B cell (primary cell): ENCODE data around the gene CBX2. TPM values are rescaled to one million over a fixed set of nuclear protein-coding genes. Genes with fewer than 3 reads are reported as not detected.

Experiments used
- ATAC-seq: fragments of 200-7000 bp; cut with Tn5 transposase; one replicate; pipeline ENCODE4 v1.10.0; 2021; ENCODE audit warnings: low read depth, mild to moderate bottlenecking, moderate number of reproducible peaks, moderate library complexity
- CTCF ChIA-PET: fragments of 350-600 bp; sonication (Branson Sonifier 250); formaldehyde crosslinking; loops from one replicate; lab custom pipeline; 2021; ENCODE audit warnings: antibody characterized with exemption, inconsistent platforms; lab: Charles Lee
- POLR2A ChIA-PET: fragments of 350-600 bp; sonication (Branson Sonifier 250); formaldehyde crosslinking; loops from one replicate; lab custom pipeline; 2021; ENCODE audit warnings: antibody characterized with exemption; lab: Charles Lee
- DNase-seq: peaks from one replicate; pipeline ENCODE4 v3.0.0; 2013
- H2AFZ ChIP-seq: 2 replicates; pipeline ENCODE4 v1.6.1; 2012; ENCODE audit warnings: mild to moderate bottlenecking, low read depth, low read length; ENCODE audit not compliant: insufficient read depth, poor library complexity, severe bottlenecking
- H3K27ac ChIP-seq, 2 donors: 1 replicate in 1 of 2; 2 replicates in 1 of 2; pipeline ENCODE4 v1.5.1; 2012 to 2013; ENCODE audit warnings: low read length in 2 of 2, mild to moderate bottlenecking in 2 of 2, moderate library complexity in 1 of 2
- H3K27me3 ChIP-seq, 4 experiments: fragments of 200-600 bp in 1 of 4; sonication (generic) in 1 of 4; replicated peaks in 1 of 4; 1 replicate in 2 of 4; 2 replicates in 2 of 4; pipeline versions ENCODE4 v1.6.1 to v1.7.0; 2013 to 2016; ENCODE audit warnings: low read length in 3 of 4, mild to moderate bottlenecking in 2 of 4, mixed read lengths in 1 of 4, moderate library complexity in 1 of 4; ENCODE audit not compliant: insufficient read depth in 4 of 4, control insufficient read depth in 3 of 4; ENCODE audit errors: control extremely low read depth in 1 of 4
- H3K36me3 ChIP-seq, 2 experiments: replicated peaks in 1 of 2; 1 replicate in 1 of 2; 2 replicates in 1 of 2; pipeline versions ENCODE4 v1.6.1 to v1.7.1; 2013; ENCODE audit warnings: low read length in 1 of 2; ENCODE audit not compliant: insufficient read depth in 2 of 2, control insufficient read depth in 1 of 2; ENCODE audit errors: control extremely low read depth in 1 of 2, extremely low read depth in 1 of 2
- H3K4me1 ChIP-seq, 2 donors: fragments of 200-600 bp in 1 of 2; sonication (generic) in 1 of 2; 1 replicate in 1 of 2; 2 replicates in 1 of 2; pipeline versions ENCODE4 v1.5.1 to v1.6.1; 2013 to 2017; ENCODE audit warnings: low read length in 2 of 2; ENCODE audit not compliant: control insufficient read depth in 2 of 2, insufficient read depth in 2 of 2
- H3K4me2 ChIP-seq: replicated peaks from 2 replicates; pipeline ENCODE3; 2012; ENCODE audit warnings: mild to moderate bottlenecking, low read depth, low read length; ENCODE audit not compliant: poor library complexity, severe bottlenecking
- H3K4me3 ChIP-seq, 5 experiments: fragments of 200-600 bp in 1 of 5; sonication (generic) in 1 of 5; 1 replicate in 3 of 5; 2 replicates in 2 of 5; pipeline versions ENCODE4 v1.5.1 to v1.7.0; 2011 to 2016; ENCODE audit warnings: low read length in 4 of 5, mild to moderate bottlenecking in 4 of 5, low read depth in 2 of 5, control low read depth in 1 of 5, moderate library complexity in 1 of 5; ENCODE audit not compliant: insufficient read depth in 1 of 5; ENCODE audit errors: control extremely low read depth in 1 of 5, extremely low read depth in 1 of 5
- H3K79me2 ChIP-seq: fragments of 200-600 bp; sonication (generic); one replicate; pipeline ENCODE4 v1.6.0; 2016; ENCODE audit warnings: low read length; ENCODE audit not compliant: control insufficient read depth, insufficient read depth
- H3K9ac ChIP-seq: fragments of 200-600 bp; sonication (generic); 2 replicates; pipeline ENCODE4 v1.6.1; 2017; ENCODE audit warnings: mild to moderate bottlenecking, low read length, moderate library complexity
- H3K9me3 ChIP-seq, 3 donors: one replicate each; pipeline versions ENCODE4 v1.6.1 to v1.7.1; 2013; ENCODE audit warnings: low read length in 2 of 3; ENCODE audit not compliant: control insufficient read depth in 2 of 3, insufficient read depth in 1 of 3; ENCODE audit errors: control extremely low read depth in 1 of 3
- H4K20me1 ChIP-seq: 2 replicates; pipeline ENCODE4 v1.6.0; 2012; ENCODE audit warnings: mild to moderate bottlenecking, low read length; ENCODE audit not compliant: insufficient read depth, control insufficient read depth, poor library complexity, severe bottlenecking
- H3K27ac Mint-ChIP-seq: one replicate; pipeline ENCODE4 v1.8.0; 2021; ENCODE audit warnings: mixed read lengths
- H3K27me3 Mint-ChIP-seq: one replicate; pipeline ENCODE4 v1.8.0; 2021; ENCODE audit warnings: mixed read lengths
- H3K4me1 Mint-ChIP-seq: one replicate; pipeline ENCODE4 v1.8.0; 2021; ENCODE audit warnings: mixed read lengths
- H3K4me3 Mint-ChIP-seq: one replicate; pipeline ENCODE4 v1.8.0; 2021; ENCODE audit warnings: mixed read lengths
- H3K9me3 Mint-ChIP-seq: one replicate; pipeline ENCODE4 v1.8.0; 2022; ENCODE audit warnings: mixed read lengths; ENCODE audit not compliant: insufficient read depth
- EZH2 ChIP-seq: IDR thresholded peaks from 2 replicates; pipeline ENCODE4 v1.6.1; 2012; ENCODE audit warnings: borderline replicate concordance, low read depth, mild to moderate bottlenecking, moderate library complexity, low read length; ENCODE audit not compliant: insufficient read depth, poor library complexity, severe bottlenecking
- WGBS: methylation state at CpG from one replicate; pipeline ENCODE4 v1.1.5; 2013; ENCODE audit warnings: missing lambda C conversion rate; ENCODE audit not compliant: insufficient coverage; 5-methylcytosine and 5-hydroxymethylcytosine counted together
- intact Hi-C: fragments of 100-400 bp; cut with micrococcal nuclease; formaldehyde crosslinking; loops from one replicate; pipeline ENCODE4 v1.10.0; 2022
- polyA plus RNA-seq: library from polyadenylated mRNA; depleted of rRNA; stranded (reverse); fragments of >200 nt; gene quantifications from 2 replicates; pipeline ENCODE4 v1.2.3, GENCODE V29; 2012
- total RNA-seq, 2 donors: library from RNA; stranded (reverse); fragments of 120-200 nt in 1 of 2; gene quantifications; 1 replicate in 1 of 2; 2 replicates in 1 of 2; pipeline versions ENCODE4 v1.2.3 to v1.2.4, GENCODE V29; 2013 to 2022
- TF ChIP-seq, protein P1 (sequence below): fragments of 200-600 bp; IDR thresholded peaks from one replicate; pipeline ENCODE4 v1.8.0; 2022; ENCODE audit warnings: antibody characterized with exemption, mild to moderate bottlenecking

The CBX2 gene
- total and polyA plus RNA-seq, 2 donors (not counting 1 experiment from before 2014, with no cell fraction given): 0.10 to 0.47 TPM

DNA sequence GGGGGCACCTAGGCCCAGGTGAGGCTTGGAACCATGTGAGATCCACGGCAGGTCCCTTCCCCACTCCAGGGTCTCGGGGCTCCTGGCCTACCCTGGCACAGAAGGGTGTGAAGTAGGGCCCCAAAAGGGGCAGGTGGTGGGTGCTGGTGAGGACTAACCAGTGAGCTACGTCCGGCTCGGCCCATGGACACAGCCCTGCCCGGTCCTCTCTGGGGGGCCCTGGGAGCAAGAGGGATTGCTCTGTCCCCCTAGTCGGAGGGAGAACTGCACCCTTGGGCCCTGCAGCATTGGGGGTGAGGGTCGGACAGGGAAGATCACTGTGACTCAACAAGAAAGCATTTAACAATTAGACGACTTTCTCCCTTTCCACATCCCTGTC lies 44.3 kb upstream of the CBX2 start:
- Mint-ChIP-seq H3K9me3 (no peaks in the 10 kb centered on the region), H3K4me3 (peak overlapping the region; percentile 97), H3K4me1 (peaks cover 43% of the 10 kb centered on the region), H3K27ac (peak overlapping the region; percentile 94), H3K27me3 (peaks cover 4% of the 10 kb centered on the region)
- Histone ChIP-seq H2AFZ (peak overlapping the region; percentile 73), H3K4me1 (peaks cover 16 to 19% of the 10 kb centered on the region in 2 donors), H4K20me1 (no peaks in the 10 kb centered on the region), H3K4me2 (peak overlapping the region; percentile 64), H3K36me3 (no peaks in the 10 kb centered on the region), H3K27me3 (no peaks in the 10 kb centered on the region), H3K4me3 (peak overlapping the region in 3 of 5 experiments; percentile 54 to 69 (median 56)), H3K27ac (peak overlapping the region in 1 of 2 donors; percentile 73), H3K9me3 (peaks cover 0 to 3% (median 0%) of the 10 kb centered on the region in 3 donors), H3K79me2 (no peaks in the 10 kb centered on the region), H3K9ac (peak overlapping the region; percentile 65)
- WGBS: 95% methylated on average over 7 of the region's 9 CpGs
- CTCF ChIA-PET: interaction anchor here (0.6 to 3.8 kb wide), 3 partner anchors 8 to 37 kb away, joined by 3 to 21 read pairs (median 19); no protein-coding TSS in a partner anchor
- no peak for ATAC-seq
- TF ChIP-seq EZH2: no peak
- TF ChIP-seq, protein P1, sequence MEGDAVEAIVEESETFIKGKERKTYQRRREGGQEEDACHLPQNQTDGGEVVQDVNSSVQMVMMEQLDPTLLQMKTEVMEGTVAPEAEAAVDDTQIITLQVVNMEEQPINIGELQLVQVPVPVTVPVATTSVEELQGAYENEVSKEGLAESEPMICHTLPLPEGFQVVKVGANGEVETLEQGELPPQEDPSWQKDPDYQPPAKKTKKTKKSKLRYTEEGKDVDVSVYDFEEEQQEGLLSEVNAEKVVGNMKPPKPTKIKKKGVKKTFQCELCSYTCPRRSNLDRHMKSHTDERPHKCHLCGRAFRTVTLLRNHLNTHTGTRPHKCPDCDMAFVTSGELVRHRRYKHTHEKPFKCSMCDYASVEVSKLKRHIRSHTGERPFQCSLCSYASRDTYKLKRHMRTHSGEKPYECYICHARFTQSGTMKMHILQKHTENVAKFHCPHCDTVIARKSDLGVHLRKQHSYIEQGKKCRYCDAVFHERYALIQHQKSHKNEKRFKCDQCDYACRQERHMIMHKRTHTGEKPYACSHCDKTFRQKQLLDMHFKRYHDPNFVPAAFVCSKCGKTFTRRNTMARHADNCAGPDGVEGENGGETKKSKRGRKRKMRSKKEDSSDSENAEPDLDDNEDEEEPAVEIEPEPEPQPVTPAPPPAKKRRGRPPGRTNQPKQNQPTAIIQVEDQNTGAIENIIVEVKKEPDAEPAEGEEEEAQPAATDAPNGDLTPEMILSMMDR: no peak
- intact Hi-C loops: loop anchor here (5.0 kb wide), 1 partner anchor 104 kb away; the partner anchor contains the start of gene CBX4
- POLR2A ChIA-PET: interaction anchor here (1.4 kb wide), 1 partner anchor 10 kb away, joined by 3 read pairs; no protein-coding TSS in a partner anchor
- DNase-seq: no peak

DNA sequence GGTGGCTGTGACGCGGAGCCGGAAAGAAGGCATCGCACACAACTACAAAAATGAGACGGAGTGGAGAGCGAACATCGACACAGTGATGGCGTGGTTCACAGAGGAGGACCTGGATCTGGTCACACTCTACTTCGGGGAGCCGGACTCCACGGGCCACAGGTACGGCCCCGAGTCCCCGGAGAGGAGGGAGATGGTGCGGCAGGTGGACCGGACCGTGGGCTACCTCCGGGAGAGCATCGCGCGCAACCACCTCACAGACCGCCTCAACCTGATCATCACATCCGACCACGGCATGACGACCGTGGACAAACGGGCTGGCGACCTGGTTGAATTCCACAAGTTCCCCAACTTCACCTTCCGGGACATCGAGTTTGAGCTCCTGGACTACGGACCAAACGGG lies 42.9 kb upstream of the CBX2 start:
- no peak overlapping the region for H3K27ac ChIP-seq
- CTCF ChIA-PET: interaction anchor here (0.8 to 3.8 kb wide), 2 partner anchors 11 to 255 kb away, joined by 3 to 19 read pairs; no protein-coding TSS in a partner anchor
- H3K9me3 Mint-ChIP-seq: no peaks in the 10 kb centered on the region
- no peaks in the 10 kb centered on the region for H4K20me1 ChIP-seq
- H3K9ac ChIP-seq: no peak overlapping the region
- peak overlapping the region; percentile 44 for H3K4me3 Mint-ChIP-seq
- H3K9me3 ChIP-seq: no peaks in the 10 kb centered on the region
- H3K4me1 ChIP-seq: peaks cover 12 to 15% of the 10 kb centered on the region in 2 donors
- no peak overlapping the region for H3K4me2 ChIP-seq
- DNase-seq (no peak), ATAC-seq (no peak)
- intact Hi-C loops: no loop called here
- WGBS: over 99% methylated on average over 23 of the region's 32 CpGs
- peak overlapping the region; percentile 15 for H3K27ac Mint-ChIP-seq
- no peaks in the 10 kb centered on the region for H3K27me3 ChIP-seq
- POLR2A ChIA-PET: no interaction called here
- H3K36me3 ChIP-seq: no peaks in the 10 kb centered on the region
- H3K79me2 ChIP-seq: no peaks in the 10 kb centered on the region
- peaks cover 33% of the 10 kb centered on the region for H3K4me1 Mint-ChIP-seq
- peaks cover 16% of the 10 kb centered on the region for H3K27me3 Mint-ChIP-seq
- TF ChIP-seq, protein P1: no peak
- no peak for TF ChIP-seq EZH2
- H3K4me3 ChIP-seq: no peak overlapping the region
- no peak overlapping the region for H2AFZ ChIP-seq
